CD4-positive, alpha-beta T cell treated with Interleukin-4 for 1 hour (primary cell): ENCODE data around the gene TMC1.
"Not testable (repeated sequence)": the region's sequence is repeated elsewhere in the genome, so short reads cannot be mapped to it uniquely, and the experiment has no call there.

ENCODE experiments used
- DNase-seq, 2 donors: peaks; one replicate each; pipeline ENCODE4 v3.0.0-alpha.2; 2020 to 2022

Gene TMC1

GRCh38 chr9:72834994-72835393 lies 313.6 kb downstream of the TMC1 start:
- no peak for DNase-seq

GRCh38 chr9:72836790-72837189 lies 315.4 kb downstream of the TMC1 start:
- no peak for DNase-seq

- no peak for DNase-seq
These were observed 317.7 kb downstream of the TMC1 start for GRCh38 chr9:72839085-72839484.

GRCh38 chr9:72843520-72844439 lies 322.4 kb downstream of the TMC1 start:
- no peak for DNase-seq

GRCh38 chr9:72844440-72844768 lies 323.0 kb downstream of the TMC1 start:
- no peak for DNase-seq

GRCh38 chr9:72845052-72845451 lies 323.6 kb downstream of the TMC1 start:
- not testable (repeated sequence) for DNase-seq

- DNase-seq = not testable (repeated sequence)
These were observed 328.8 kb downstream of the TMC1 start for GRCh38 chr9:72850209-72850608.

- DNase-seq = no peak
These were observed 333.9 kb downstream of the TMC1 start for GRCh38 chr9:72855321-72855720.

- no peak for DNase-seq
These were observed 334.6 kb downstream of the TMC1 start for GRCh38 chr9:72855890-72856523.

- no peak for DNase-seq
These were observed 335.7 kb downstream of the TMC1 start for GRCh38 chr9:72856972-72857623.

- DNase-seq = no peak
These were observed 336.2 kb downstream of the TMC1 start for GRCh38 chr9:72857624-72857996.

- DNase-seq = no peak
These were observed 336.9 kb downstream of the TMC1 start for GRCh38 chr9:72858089-72858912.

- not testable (repeated sequence) for DNase-seq
These were observed 341.4 kb downstream of the TMC1 start for GRCh38 chr9:72862788-72863187.

GRCh38 chr9:72863456-72864094 lies 342.2 kb downstream of the TMC1 start:
- DNase-seq = no peak

- DNase-seq = no peak
These were observed 342.9 kb downstream of the TMC1 start for GRCh38 chr9:72864327-72864726.

GRCh38 chr9:72871685-72872084 lies 350.3 kb downstream of the TMC1 start:
- DNase-seq = no peak

- no peak for DNase-seq
These were observed 351.3 kb downstream of the TMC1 start for GRCh38 chr9:72872718-72873117.

- DNase-seq = no peak
These were observed 352.0 kb downstream of the TMC1 start for GRCh38 chr9:72873456-72873855.

GRCh38 chr9:72874344-72874743 lies 352.9 kb downstream of the TMC1 start:
- no peak for DNase-seq

- no peak for DNase-seq
These were observed 353.8 kb downstream of the TMC1 start for GRCh38 chr9:72875221-72875620.

- no peak for DNase-seq
These were observed 359.4 kb downstream of the TMC1 start for GRCh38 chr9:72880821-72881220.

GRCh38 chr9:72882117-72882775 lies 360.8 kb downstream of the TMC1 start:
- DNase-seq = no peak
